Ovary (tissue), 9 donors: ENCODE measurements around the gene HMOX1. TPM values are rescaled to one million over a fixed set of nuclear protein-coding genes. Genes with fewer than 3 reads are reported as not detected.
A peak's percentile ranks its signal among the peaks of the same experiment; 100 is the strongest.

Experiments
- DNase-seq, 5 donors: peaks; one replicate each; pipeline ENCODE4 v3.0.0-alpha.2; 2019 to 2020
- H3K27ac ChIP-seq, 2 donors: fragments of 200-600 bp; one replicate each; pipeline versions ENCODE4 v1.5.1 to v1.8.0; 2019 to 2022
- H3K27me3 ChIP-seq: fragments of 200-600 bp; one replicate; pipeline ENCODE4 v1.8.0; 2022
- H3K36me3 ChIP-seq: fragments of 200-600 bp; sonication (generic); one replicate; pipeline ENCODE4 v1.5.1; 2019
- H3K4me1 ChIP-seq: one replicate; pipeline ENCODE4 v1.8.1; 2013; ENCODE audit warnings: mild to moderate bottlenecking, moderate library complexity; ENCODE audit not compliant: insufficient read depth
- H3K4me3 ChIP-seq: fragments of 200-600 bp; sonication (generic); one replicate; pipeline ENCODE4 v1.5.1; 2017
- H3K9me3 ChIP-seq, 2 donors: fragments of 200-600 bp in 1 of 2; sonication (generic) in 1 of 2; one replicate each; pipeline versions ENCODE4 v1.5.1 to v1.8.1; 2013 to 2019; ENCODE audit warnings: mild to moderate bottlenecking in 1 of 2, moderate library complexity in 1 of 2
- EP300 ChIP-seq: sonication (generic); formaldehyde crosslinking; IDR thresholded peaks from one replicate; pipeline ENCODE4 v1.6.1; 2017; ENCODE audit warnings: antibody characterized with exemption
- POLR2A ChIP-seq: fragments of 450-650 bp; IDR thresholded peaks from one replicate; pipeline ENCODE4 v1.6.1; 2017; ENCODE audit warnings: antibody characterized with exemption, mild to moderate bottlenecking, moderate library complexity
- WGBS, 3 donors: extraction: QIAGEN DNeasy Blood & Tissue Kit in 1 of 3; methylation state at CpG; one replicate each; pipeline versions ENCODE4 v1.1.5 to v1.1.7; 2013 to 2017; 5-methylcytosine and 5-hydroxymethylcytosine counted together
- intact Hi-C, 4 donors: fragments of 100-400 bp; cut with DNase I; formaldehyde crosslinking; loops; one replicate each; pipeline versions ENCODE4 v1.11.0 to v1.15.1; 2022 to 2023
- polyA plus RNA-seq, 2 donors: library from polyadenylated mRNA; stranded (reverse); fragments of 200-250 nt in 1 of 2; fragments of 350-450 nt in 1 of 2; fragmentation: Illumina TruSeq in 1 of 2; extraction: RNeasy Lipid Tissue Mini Kit (QIAGEN cat#74804) in 1 of 2; gene quantifications; one replicate each; pipeline ENCODE4 v1.2.3, GENCODE V29; 2013 to 2014
- total RNA-seq, 7 donors: library from RNA; depleted of rRNA in 2 of 7; stranded (reverse); fragments of >200 nt in 2 of 7; fragmentation: NEBNext Ultra II Directional in 3 of 7; extraction: Animal tissue kit (Norgen Biotek cat#: 25700) in 3 of 7; gene quantifications; one replicate each; pipeline versions ENCODE4 v1.1.0 to v1.2.4, GENCODE V29; 2016 to 2023
- TF ChIP-seq, protein P1 (sequence below), 3 donors: fragments of 450-650 bp in 2 of 3; fragments of 200-600 bp in 1 of 3; IDR thresholded peaks; one replicate each; pipeline versions ENCODE4 v1.5.1 to v1.8.0; 2016 to 2022; ENCODE audit warnings: antibody characterized with exemption in 3 of 3, mild to moderate bottlenecking in 1 of 3
- donor health status: DM: no; HTN: no; CAD: no; lungs with moderate emphysema.
- donor health status: DM: no; HTN: no; CAD: no.
- donor health status: Bipolar disorder and iron deficiency.
- donor health status: DM: yes; HTN: yes; CAD: no.
- donor health status: DM: no; HTN: no; CAD: no.
- donor health status: DM: yes; HTN: yes; CAD: no.

HMOX1 gene
- total and polyA plus RNA-seq, 9 donors, result 45.0 to 243 (median 71.4) TPM

DNA sequence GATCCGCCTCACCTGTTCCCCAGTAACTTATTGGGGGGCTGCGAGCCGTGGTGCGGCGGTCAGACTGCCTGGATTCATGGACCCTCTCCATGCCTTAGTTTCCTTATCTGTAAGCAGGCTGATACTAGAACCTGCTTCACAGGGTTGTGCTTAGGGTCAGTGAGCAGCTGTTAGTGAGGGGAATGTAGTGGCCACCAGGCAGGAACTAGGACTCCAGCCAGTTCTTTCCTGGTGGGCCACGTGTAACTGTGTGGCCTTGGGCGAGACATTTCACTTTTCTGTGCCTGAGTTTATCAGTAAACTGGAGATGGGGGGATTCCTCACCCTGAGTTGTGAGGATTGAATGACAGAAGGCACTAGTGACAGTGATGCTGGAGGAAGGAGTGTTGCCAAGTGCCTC lies 43.9 kb downstream of the HMOX1 start:
- intact Hi-C loops, result loop anchor here (5.0 to 10.0 kb wide), 3 partner anchors 70 to 158 kb away; no protein-coding TSS in a partner anchor
- H3K36me3 ChIP-seq, result no peaks in the 10 kb centered on the region
- peak overlapping the region in 1 of 2 donors; percentile 74 for H3K27ac ChIP-seq
- H3K4me3 ChIP-seq, result no peak overlapping the region
- WGBS, 3 donors, result 23 to 44% (median 39%) methylated on average over 7 of the region's 7 CpGs
- peak in 2 of 5 donors; percentile 61 to 66 for DNase-seq
- no peak for TF ChIP-seq EP300
- no peak for TF ChIP-seq POLR2A
- TF ChIP-seq, protein P1, sequence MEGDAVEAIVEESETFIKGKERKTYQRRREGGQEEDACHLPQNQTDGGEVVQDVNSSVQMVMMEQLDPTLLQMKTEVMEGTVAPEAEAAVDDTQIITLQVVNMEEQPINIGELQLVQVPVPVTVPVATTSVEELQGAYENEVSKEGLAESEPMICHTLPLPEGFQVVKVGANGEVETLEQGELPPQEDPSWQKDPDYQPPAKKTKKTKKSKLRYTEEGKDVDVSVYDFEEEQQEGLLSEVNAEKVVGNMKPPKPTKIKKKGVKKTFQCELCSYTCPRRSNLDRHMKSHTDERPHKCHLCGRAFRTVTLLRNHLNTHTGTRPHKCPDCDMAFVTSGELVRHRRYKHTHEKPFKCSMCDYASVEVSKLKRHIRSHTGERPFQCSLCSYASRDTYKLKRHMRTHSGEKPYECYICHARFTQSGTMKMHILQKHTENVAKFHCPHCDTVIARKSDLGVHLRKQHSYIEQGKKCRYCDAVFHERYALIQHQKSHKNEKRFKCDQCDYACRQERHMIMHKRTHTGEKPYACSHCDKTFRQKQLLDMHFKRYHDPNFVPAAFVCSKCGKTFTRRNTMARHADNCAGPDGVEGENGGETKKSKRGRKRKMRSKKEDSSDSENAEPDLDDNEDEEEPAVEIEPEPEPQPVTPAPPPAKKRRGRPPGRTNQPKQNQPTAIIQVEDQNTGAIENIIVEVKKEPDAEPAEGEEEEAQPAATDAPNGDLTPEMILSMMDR (IDR thresholded peaks at IDR 0.05), result no peak
- no peaks in the 10 kb centered on the region for H3K27me3 ChIP-seq
- H3K9me3 ChIP-seq, result no peaks in the 10 kb centered on the region
- H3K4me1 ChIP-seq, result no peaks in the 10 kb centered on the region

DNA sequence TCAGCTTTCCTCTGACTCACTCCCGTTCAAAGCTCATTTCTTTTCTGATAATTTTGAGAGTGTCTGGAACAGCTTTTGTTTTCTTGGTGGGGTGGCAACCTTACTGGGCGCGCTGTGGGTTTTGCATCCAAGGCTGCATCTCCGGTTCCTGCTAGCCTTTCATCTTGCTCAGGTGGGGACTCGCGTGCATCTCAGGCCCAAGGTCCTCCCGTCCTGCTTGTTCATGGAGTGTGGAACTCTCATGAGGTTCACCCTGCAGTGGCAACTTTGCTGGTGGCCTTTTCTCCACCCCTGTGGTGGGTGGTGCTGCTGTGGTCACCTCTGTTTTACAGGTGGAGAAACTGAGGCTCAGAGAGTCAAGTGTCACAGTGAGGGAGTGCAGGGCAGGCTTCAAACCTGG lies 44.6 kb downstream of the HMOX1 start:
- Histone ChIP-seq H3K9me3 (no peaks in the 10 kb centered on the region), H3K4me1 (no peaks in the 10 kb centered on the region), H3K4me3 (no peak overlapping the region), H3K36me3 (no peaks in the 10 kb centered on the region), H3K27me3 (no peaks in the 10 kb centered on the region), H3K27ac (peak overlapping the region in 1 of 2 donors; percentile 74)
- no peak for TF ChIP-seq POLR2A
- no peak for TF ChIP-seq EP300
- TF ChIP-seq, protein P1 (IDR thresholded peaks at IDR 0.05), result no peak
- WGBS, 3 donors, result 56 to 71% (median 59%) methylated on average over 7 of the region's 7 CpGs
- DNase-seq, result no peak
- intact Hi-C loops, result loop anchor here in 3 of 4 donors (5.0 to 10.0 kb wide), 2 partner anchors 71 to 73 kb away; no protein-coding TSS in a partner anchor

DNA sequence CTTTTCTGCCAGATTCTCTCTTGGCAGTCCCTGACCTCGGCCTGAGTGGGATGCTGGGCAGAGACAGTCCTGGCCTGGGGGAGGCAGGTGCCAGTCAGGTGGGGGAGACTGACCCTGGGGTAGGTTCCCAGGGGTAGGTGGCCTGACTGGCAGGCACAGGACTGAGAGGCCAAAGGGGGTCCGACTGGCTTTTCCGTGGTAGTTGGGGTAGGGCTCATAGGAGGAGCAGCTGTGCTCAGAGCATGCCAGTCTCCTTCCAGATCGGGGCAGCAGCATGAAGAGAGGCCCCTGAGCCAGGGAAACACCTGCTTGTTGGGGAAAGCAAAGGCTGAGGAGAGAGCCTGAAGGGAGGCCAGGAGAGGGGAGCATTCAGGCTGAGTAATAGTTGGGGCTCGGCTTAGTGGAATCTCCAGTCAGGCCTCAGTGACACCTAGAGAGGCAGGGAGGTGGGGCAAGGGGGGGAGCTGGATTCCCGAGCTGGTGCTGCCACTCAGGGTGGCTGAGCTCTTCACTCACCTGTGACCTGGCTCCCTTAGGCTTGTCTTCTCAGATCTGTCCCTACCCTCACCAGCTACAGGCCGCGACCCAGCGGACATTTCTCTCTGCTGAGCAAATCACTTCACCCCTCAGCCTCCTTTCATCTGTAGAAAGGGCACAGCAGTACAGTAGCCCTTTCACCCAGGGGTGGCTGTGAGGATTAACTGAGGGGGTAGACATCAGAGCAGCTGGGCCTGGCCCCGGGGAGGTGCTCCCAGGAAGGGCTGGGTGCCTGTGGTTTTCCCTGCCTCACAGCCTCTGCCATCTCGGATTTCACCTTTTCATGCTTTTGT lies 45.3 kb downstream of the HMOX1 start:
- no peaks in the 10 kb centered on the region for H3K4me1 ChIP-seq
- no peaks in the 10 kb centered on the region for H3K36me3 ChIP-seq
- no peaks in the 10 kb centered on the region for H3K27me3 ChIP-seq
- WGBS, 3 donors, result 85 to 88% (median 86%) methylated on average over 11 of the region's 11 CpGs
- peak overlapping the region in 1 of 2 donors; percentile 74 for H3K27ac ChIP-seq
- TF ChIP-seq EP300, result no peak
- TF ChIP-seq, protein P1 (IDR thresholded peaks at IDR 0.05), result no peak
- DNase-seq, result no peak
- no peak overlapping the region for H3K4me3 ChIP-seq
- H3K9me3 ChIP-seq, result no peaks in the 10 kb centered on the region
- intact Hi-C loops, result loop anchor here in 3 of 4 donors (5.0 to 10.0 kb wide), 2 partner anchors 71 to 74 kb away; no protein-coding TSS in a partner anchor

DNA sequence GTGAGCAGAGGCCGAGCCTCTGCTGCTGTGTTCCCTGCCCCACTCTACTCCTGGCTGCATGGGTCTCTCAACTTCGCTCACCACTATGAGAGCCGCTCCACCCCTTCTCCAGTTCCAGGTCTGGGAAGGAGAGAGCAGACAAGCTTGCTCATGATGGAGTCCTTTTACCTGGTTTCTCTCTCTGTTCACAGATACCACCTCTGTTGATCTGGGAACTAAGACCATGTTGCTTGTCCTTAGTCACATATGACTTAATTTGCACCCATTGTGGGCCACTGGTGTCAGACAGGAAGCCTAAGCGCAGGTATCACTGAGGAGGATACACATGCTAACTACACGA lies 45.9 kb downstream of the HMOX1 start:
- TF ChIP-seq POLR2A, result no peak
- TF ChIP-seq, protein P1 (IDR thresholded peaks at IDR 0.05), result no peak
- TF ChIP-seq EP300, result no peak
- no peaks in the 10 kb centered on the region for H3K4me1 ChIP-seq
- no peak overlapping the region for H3K27ac ChIP-seq
- no peaks in the 10 kb centered on the region for H3K27me3 ChIP-seq
- H3K9me3 ChIP-seq, result no peaks in the 10 kb centered on the region
- no peaks in the 10 kb centered on the region for H3K36me3 ChIP-seq
- DNase-seq, result no peak
- 86 to 94% (median 92%) methylated on average over 5 of the region's 5 CpGs for WGBS, 3 donors
- no peak overlapping the region for H3K4me3 ChIP-seq
- intact Hi-C loops, result loop anchor here in 3 of 4 donors (5.0 to 10.0 kb wide), 2 partner anchors 72 to 74 kb away; no protein-coding TSS in a partner anchor
